ENCODE data around the gene RRBP1. TPM values are rescaled to one million over a fixed set of nuclear protein-coding genes. Genes with fewer than 3 reads are reported as not detected.
A peak's percentile ranks its signal among the peaks of the same experiment; 100 is the strongest.

The RRBP1 gene
- total and polyA plus RNA-seq, 4 donors: 106 to 208 (median 127) TPM

DNA sequence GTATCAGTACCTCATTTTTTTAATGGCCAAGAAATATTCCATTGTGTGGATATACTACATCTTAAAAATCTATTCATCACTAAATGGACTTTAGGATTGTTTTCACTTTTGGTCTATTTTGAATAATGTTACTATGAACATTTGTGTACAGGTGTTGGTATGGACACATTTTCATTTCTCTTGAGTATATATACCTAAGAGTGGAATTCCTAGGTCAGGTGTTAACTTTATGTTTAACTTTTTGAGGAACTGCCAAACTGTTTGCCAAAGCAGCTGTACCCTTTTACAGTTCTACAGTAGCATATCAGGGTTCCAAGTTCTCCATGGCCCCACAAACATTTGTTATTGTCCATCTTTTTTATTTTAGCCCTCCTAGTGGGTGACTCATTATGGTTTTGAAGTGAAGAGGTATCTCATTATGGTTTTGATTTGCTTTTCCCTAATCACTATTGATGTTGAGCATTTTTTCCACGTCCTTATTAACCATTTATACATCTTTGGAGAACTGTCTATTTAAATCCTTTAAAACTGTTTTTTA lies 84.0 kb downstream of the RRBP1 start:
- Histone ChIP-seq H3K27ac (ENCODE audit: low read depth in 1 of 2, low read length in 1 of 2) (no peak overlapping the region), H3K36me3 (ENCODE audit: control insufficient read depth in 4 of 4, insufficient read depth in 4 of 4, low read length in 4 of 4) (peaks cover 6 to 13% (median 9%) of the 10 kb centered on the region in 4 donors), H3K9ac (ENCODE audit: insufficient read depth in 1 of 2, low read length in 2 of 2) (no peak overlapping the region), H3K4me3 (no peak overlapping the region), H3K9me3 (ENCODE audit: control insufficient read depth in 4 of 4, insufficient read depth in 3 of 4, low read length in 3 of 4) (no peaks in the 10 kb centered on the region), H3K27me3 (ENCODE audit: control insufficient read depth in 3 of 3, insufficient read depth in 3 of 3, low read length in 2 of 3) (no peaks in the 10 kb centered on the region), H3K4me1 (ENCODE audit: control insufficient read depth in 5 of 5, insufficient read depth in 5 of 5, low read length in 5 of 5) (peaks cover 10 to 30% (median 16%) of the 10 kb centered on the region in 5 donors)
- DNase-seq (no peak), ATAC-seq (ENCODE audit: insufficient read depth, low FRiP score) (no peak)
- TF ChIP-seq, protein P1, sequence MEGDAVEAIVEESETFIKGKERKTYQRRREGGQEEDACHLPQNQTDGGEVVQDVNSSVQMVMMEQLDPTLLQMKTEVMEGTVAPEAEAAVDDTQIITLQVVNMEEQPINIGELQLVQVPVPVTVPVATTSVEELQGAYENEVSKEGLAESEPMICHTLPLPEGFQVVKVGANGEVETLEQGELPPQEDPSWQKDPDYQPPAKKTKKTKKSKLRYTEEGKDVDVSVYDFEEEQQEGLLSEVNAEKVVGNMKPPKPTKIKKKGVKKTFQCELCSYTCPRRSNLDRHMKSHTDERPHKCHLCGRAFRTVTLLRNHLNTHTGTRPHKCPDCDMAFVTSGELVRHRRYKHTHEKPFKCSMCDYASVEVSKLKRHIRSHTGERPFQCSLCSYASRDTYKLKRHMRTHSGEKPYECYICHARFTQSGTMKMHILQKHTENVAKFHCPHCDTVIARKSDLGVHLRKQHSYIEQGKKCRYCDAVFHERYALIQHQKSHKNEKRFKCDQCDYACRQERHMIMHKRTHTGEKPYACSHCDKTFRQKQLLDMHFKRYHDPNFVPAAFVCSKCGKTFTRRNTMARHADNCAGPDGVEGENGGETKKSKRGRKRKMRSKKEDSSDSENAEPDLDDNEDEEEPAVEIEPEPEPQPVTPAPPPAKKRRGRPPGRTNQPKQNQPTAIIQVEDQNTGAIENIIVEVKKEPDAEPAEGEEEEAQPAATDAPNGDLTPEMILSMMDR (IDR thresholded peaks at IDR 0.05; ENCODE audit: control extremely low read depth, extremely low read depth): no peak
- WGBS, 2 donors: 84 to 86% methylated on average over 1 of the region's 1 CpG

DNA sequence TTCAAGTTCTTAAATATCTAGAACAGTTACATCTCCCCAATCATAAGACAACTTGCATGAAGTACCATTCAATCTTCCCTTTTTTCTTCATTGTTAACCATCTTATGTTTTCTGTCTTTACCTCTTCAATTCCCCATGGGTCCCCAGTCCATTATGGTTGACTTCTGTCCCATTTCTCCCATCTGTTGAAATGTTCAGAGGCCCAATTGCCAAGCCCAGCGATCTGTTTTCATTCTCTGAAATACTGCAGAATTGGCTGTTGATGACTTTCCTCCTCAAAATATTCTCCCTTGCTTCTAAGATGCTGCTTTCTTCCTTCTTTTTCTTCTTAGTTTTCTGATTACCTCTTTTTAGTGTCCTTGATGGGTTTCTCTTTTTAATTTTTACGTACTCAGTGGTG lies 86.2 kb downstream of the RRBP1 start:
- DNase-seq (no peak), ATAC-seq (ENCODE audit: insufficient read depth, low FRiP score) (no peak)
- Histone ChIP-seq H3K9me3 (ENCODE audit: control insufficient read depth in 4 of 4, insufficient read depth in 3 of 4, low read length in 3 of 4) (no peaks in the 10 kb centered on the region), H3K36me3 (ENCODE audit: control insufficient read depth in 4 of 4, insufficient read depth in 4 of 4, low read length in 4 of 4) (peaks cover 0 to 4% (median 2%) of the 10 kb centered on the region in 4 donors), H3K4me3 (no peak overlapping the region), H3K9ac (ENCODE audit: insufficient read depth in 1 of 2, low read length in 2 of 2) (no peak overlapping the region), H3K27me3 (ENCODE audit: control insufficient read depth in 3 of 3, insufficient read depth in 3 of 3, low read length in 2 of 3) (no peaks in the 10 kb centered on the region), H3K4me1 (ENCODE audit: control insufficient read depth in 5 of 5, insufficient read depth in 5 of 5, low read length in 5 of 5) (peaks cover 8 to 30% (median 16%) of the 10 kb centered on the region in 5 donors), H3K27ac (ENCODE audit: low read depth in 1 of 2, low read length in 1 of 2) (no peak overlapping the region)
- WGBS, 2 donors: 89 to 91% methylated on average over 2 of the region's 2 CpGs
- TF ChIP-seq, protein P1 (IDR thresholded peaks at IDR 0.05; ENCODE audit: control extremely low read depth, extremely low read depth): no peak

DNA sequence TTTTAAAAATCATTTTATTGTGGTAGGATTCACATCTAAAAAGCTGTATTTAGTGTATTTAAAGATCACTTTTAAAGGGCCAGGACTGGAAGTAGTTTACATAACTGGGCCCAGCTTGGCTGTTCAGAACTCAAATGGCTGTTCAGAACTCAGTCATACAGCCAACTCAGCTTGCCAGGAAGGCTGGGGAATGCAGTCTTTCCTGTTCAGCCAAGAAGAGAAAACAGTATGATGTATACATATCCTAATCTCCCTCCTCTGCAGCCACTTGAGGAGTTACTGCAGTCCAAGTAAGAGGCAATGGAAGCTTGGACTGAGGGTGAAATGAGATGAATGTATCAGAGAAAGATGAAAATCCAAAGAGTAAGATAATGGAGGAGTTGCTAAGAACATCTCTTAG lies 87.6 kb downstream of the RRBP1 start:
- TF ChIP-seq, protein P1 (IDR thresholded peaks at IDR 0.05; ENCODE audit: control extremely low read depth, extremely low read depth): no peak
- no peak overlapping the region for H3K4me3 ChIP-seq
- no peaks in the 10 kb centered on the region for H3K9me3 ChIP-seq (ENCODE audit: control insufficient read depth in 4 of 4, insufficient read depth in 3 of 4, low read length in 3 of 4)
- H3K27me3 ChIP-seq (ENCODE audit: control insufficient read depth in 3 of 3, insufficient read depth in 3 of 3, low read length in 2 of 3): no peaks in the 10 kb centered on the region
- H3K4me1 ChIP-seq (ENCODE audit: control insufficient read depth in 5 of 5, insufficient read depth in 5 of 5, low read length in 5 of 5): peaks cover 8 to 30% (median 24%) of the 10 kb centered on the region in 5 donors
- ATAC-seq (ENCODE audit: insufficient read depth, low FRiP score) (peak; percentile 79), DNase-seq (peak; percentile 82 to 94 (median 83))
- H3K9ac ChIP-seq (ENCODE audit: insufficient read depth in 1 of 2, low read length in 2 of 2): no peak overlapping the region
- H3K36me3 ChIP-seq (ENCODE audit: control insufficient read depth in 4 of 4, insufficient read depth in 4 of 4, low read length in 4 of 4): peaks cover 0 to 4% (median 2%) of the 10 kb centered on the region in 4 donors
- peak overlapping the region in 1 of 2 donors; percentile 19 for H3K27ac ChIP-seq (ENCODE audit: low read depth in 1 of 2, low read length in 1 of 2)

DNA sequence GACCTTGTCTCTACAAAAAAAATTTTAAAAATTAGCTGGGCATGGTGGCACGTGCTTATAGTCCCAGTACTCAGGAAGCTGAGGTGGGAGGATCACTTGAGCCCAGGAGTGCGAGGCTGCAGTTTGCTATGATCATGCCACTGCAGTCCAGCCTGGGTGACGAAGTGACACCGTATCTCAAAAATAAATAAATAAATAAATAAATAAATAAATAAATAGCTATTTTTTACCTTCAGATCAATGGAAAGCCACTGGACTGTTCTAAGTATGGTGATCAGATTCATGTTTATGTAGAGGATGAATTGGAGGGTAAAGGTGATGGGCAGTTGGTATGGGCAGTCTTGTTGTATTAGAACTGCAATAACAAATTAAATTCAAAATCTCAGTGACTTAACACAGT lies 88.1 kb downstream of the RRBP1 start:
- DNase-seq: no peak
- H3K4me1 ChIP-seq (ENCODE audit: control insufficient read depth in 5 of 5, insufficient read depth in 5 of 5, low read length in 5 of 5): peaks cover 4 to 33% (median 29%) of the 10 kb centered on the region in 5 donors
- TF ChIP-seq, protein P1 (IDR thresholded peaks at IDR 0.05; ENCODE audit: control extremely low read depth, extremely low read depth): no peak
- H3K4me3 ChIP-seq: no peak overlapping the region
- H3K36me3 ChIP-seq (ENCODE audit: control insufficient read depth in 4 of 4, insufficient read depth in 4 of 4, low read length in 4 of 4): peaks cover 0 to 4% (median under 1%) of the 10 kb centered on the region in 4 donors
- H3K9me3 ChIP-seq (ENCODE audit: control insufficient read depth in 4 of 4, insufficient read depth in 3 of 4, low read length in 3 of 4): no peaks in the 10 kb centered on the region
- 75 to 83% methylated on average over 4 of the region's 4 CpGs for WGBS, 2 donors
- no peaks in the 10 kb centered on the region for H3K27me3 ChIP-seq (ENCODE audit: control insufficient read depth in 3 of 3, insufficient read depth in 3 of 3, low read length in 2 of 3)
- no peak overlapping the region for H3K9ac ChIP-seq (ENCODE audit: insufficient read depth in 1 of 2, low read length in 2 of 2)
- H3K27ac ChIP-seq (ENCODE audit: low read depth in 1 of 2, low read length in 1 of 2): no peak overlapping the region
- no peak for ATAC-seq (ENCODE audit: insufficient read depth, low FRiP score)
